Left lung (tissue), 10 donors: ENCODE results near the gene KRT38. TPM values are rescaled to one million over a fixed set of nuclear protein-coding genes. Genes with fewer than 3 reads are reported as not detected.

Experiments
- ATAC-seq: fragments of 200-7000 bp; cut with Tn5 transposase; one replicate; pipeline ENCODE4 v1.9.1; 2020; ENCODE audit warnings: moderate library complexity
- DNase-seq, 4 donors: peaks; one replicate each; pipeline ENCODE4 v3.0.0-alpha.2; 2013 to 2020
- H3K27ac ChIP-seq, 2 donors: fragments of 200-600 bp; sonication (generic) in 1 of 2; one replicate each; pipeline versions ENCODE4 v1.5.0 to v1.8.0; 2020 to 2021
- H3K27me3 ChIP-seq, 2 donors: fragments of 200-600 bp; sonication (generic) in 1 of 2; one replicate each; pipeline versions ENCODE4 v1.5.0 to v1.8.0; 2020 to 2021
- H3K36me3 ChIP-seq, 2 donors: fragments of 200-600 bp; sonication (generic) in 1 of 2; one replicate each; pipeline versions ENCODE4 v1.5.0 to v1.8.0; 2020 to 2021
- H3K4me1 ChIP-seq, 2 donors: fragments of 200-600 bp; one replicate each; pipeline ENCODE4 v1.8.0; 2021
- H3K4me3 ChIP-seq, 2 donors: fragments of 200-600 bp; sonication (generic) in 1 of 2; one replicate each; pipeline versions ENCODE4 v1.5.0 to v1.8.0; 2020 to 2021; ENCODE audit warnings: mild to moderate bottlenecking in 1 of 2
- H3K9me3 ChIP-seq, 2 donors: fragments of 200-600 bp; sonication (generic) in 1 of 2; one replicate each; pipeline versions ENCODE4 v1.5.0 to v1.8.0; 2020 to 2021
- intact Hi-C, 2 donors: fragments of 100-400 bp; cut with DNase I; formaldehyde crosslinking; loops; one replicate each; pipeline versions ENCODE4 v1.11.2 to v1.14.2; 2022
- polyA plus RNA-seq, 6 donors: library from polyadenylated mRNA; unstranded; fragments of 120-200 nt; gene quantifications; one replicate each; pipeline ENCODE4 v1.2.1, GENCODE V29; 2013; ENCODE audit not compliant: insufficient read length in 6 of 6
- total RNA-seq, 2 donors: library from RNA; stranded (reverse); fragmentation: NEBNext Ultra II Directional; extraction: Animal tissue kit (Norgen Biotek cat#: 25700); gene quantifications; one replicate each; pipeline ENCODE4 v1.2.1, GENCODE V29; 2021
- TF ChIP-seq, protein P1 (sequence below), 2 donors: fragments of 200-600 bp; sonication (generic) in 1 of 2; IDR thresholded peaks; one replicate each; pipeline versions ENCODE4 v1.5.0 to v1.8.0; 2021; ENCODE audit warnings: antibody characterized with exemption in 2 of 2
- donor health status: DM: no; HTN: yes; CAD: no.
- donor health status: DM: no; HTN: no; CAD: no.

Gene KRT38
- total and polyA plus RNA-seq, 8 donors: not detected

- intact Hi-C loops: no loop called here
- Histone ChIP-seq H3K4me3 (no peak overlapping the region), H3K36me3 (no peaks in the 10 kb centered on the region), H3K9me3 (peaks cover 0 to 12% of the 10 kb centered on the region in 2 donors), H3K27me3 (no peaks in the 10 kb centered on the region), H3K27ac (no peak overlapping the region), H3K4me1 (no peaks in the 10 kb centered on the region)
- TF ChIP-seq, protein P1, sequence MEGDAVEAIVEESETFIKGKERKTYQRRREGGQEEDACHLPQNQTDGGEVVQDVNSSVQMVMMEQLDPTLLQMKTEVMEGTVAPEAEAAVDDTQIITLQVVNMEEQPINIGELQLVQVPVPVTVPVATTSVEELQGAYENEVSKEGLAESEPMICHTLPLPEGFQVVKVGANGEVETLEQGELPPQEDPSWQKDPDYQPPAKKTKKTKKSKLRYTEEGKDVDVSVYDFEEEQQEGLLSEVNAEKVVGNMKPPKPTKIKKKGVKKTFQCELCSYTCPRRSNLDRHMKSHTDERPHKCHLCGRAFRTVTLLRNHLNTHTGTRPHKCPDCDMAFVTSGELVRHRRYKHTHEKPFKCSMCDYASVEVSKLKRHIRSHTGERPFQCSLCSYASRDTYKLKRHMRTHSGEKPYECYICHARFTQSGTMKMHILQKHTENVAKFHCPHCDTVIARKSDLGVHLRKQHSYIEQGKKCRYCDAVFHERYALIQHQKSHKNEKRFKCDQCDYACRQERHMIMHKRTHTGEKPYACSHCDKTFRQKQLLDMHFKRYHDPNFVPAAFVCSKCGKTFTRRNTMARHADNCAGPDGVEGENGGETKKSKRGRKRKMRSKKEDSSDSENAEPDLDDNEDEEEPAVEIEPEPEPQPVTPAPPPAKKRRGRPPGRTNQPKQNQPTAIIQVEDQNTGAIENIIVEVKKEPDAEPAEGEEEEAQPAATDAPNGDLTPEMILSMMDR (IDR thresholded peaks at IDR 0.05): no peak
- no peak for DNase-seq
- no peak for ATAC-seq
Observed at GRCh38 chr17:41390411-41390938, 50.3 kb downstream of the KRT38 start.

DNA sequence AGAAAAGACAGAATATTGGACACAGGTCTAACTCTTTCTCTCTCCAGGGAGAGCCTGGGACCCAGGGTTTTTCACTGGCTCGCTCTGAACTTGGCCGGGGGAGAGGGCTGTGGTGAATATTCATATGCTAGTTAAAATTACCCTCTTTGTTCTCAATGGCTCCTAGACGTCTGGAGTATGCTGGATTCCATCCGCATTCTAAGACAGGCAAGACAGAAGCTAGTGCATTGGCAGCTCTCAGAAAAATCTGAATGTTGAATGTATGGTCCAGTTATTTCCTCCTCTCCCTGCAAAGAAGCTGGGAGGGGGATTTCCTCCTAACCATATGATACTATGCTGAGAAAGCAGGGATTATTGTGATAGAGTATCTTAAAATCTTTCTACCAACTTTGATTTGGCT, 53.1 kb downstream of the KRT38 start:
- Histone ChIP-seq H3K36me3 (no peaks in the 10 kb centered on the region), H3K27ac (no peak overlapping the region), H3K27me3 (no peaks in the 10 kb centered on the region), H3K4me3 (no peak overlapping the region), H3K9me3 (peaks cover 0 to 12% of the 10 kb centered on the region in 2 donors), H3K4me1 (no peaks in the 10 kb centered on the region)
- intact Hi-C loops: no loop called here
- TF ChIP-seq, protein P1 (IDR thresholded peaks at IDR 0.05): no peak
- ATAC-seq (no peak), DNase-seq (no peak)

DNA sequence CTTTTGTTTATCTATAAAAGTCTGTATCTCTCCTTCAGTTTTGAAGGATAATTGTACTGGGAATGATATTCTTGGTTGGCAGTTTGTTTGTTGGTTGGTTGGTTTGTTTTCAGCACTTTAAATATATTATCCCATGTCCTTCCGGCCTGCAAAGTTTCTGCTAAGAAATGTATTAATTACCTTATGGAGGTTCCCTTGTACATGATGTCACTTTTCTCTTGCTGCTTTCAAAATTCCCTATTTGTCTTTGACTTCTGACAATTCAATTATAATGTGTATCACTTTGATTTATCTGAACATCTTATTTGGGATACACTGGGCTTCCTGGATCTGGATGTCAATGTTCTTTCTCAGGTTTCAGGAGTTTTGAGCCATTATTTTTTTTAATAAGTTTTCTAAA, 54.6 kb downstream of the KRT38 start:
- no peaks in the 10 kb centered on the region for H3K4me1 ChIP-seq
- TF ChIP-seq, protein P1 (IDR thresholded peaks at IDR 0.05): no peak
- H3K36me3 ChIP-seq: no peaks in the 10 kb centered on the region
- ATAC-seq: no peak
- intact Hi-C loops: no loop called here
- H3K4me3 ChIP-seq: no peak overlapping the region
- H3K27me3 ChIP-seq: peaks cover 0 to 5% of the 10 kb centered on the region in 2 donors
- H3K27ac ChIP-seq: no peak overlapping the region
- no peak for DNase-seq
- peaks cover 0 to 12% of the 10 kb centered on the region in 2 donors for H3K9me3 ChIP-seq

Other genes with a start within 250 kb of the KRT38 start
- not detected for gene KRTAP9-2, start 214.3 kb downstream of the KRT38 start, total RNA-seq
- not detected for gene KRTAP9-2, start 214.3 kb downstream of the KRT38 start, polyA plus RNA-seq
- not detected for gene KRTAP9-3, start 208.5 kb downstream of the KRT38 start, total RNA-seq
- not detected for gene KRTAP9-3, start 208.5 kb downstream of the KRT38 start, polyA plus RNA-seq
- not detected for gene KRTAP9-8, start 203.0 kb downstream of the KRT38 start, total RNA-seq
- not detected for gene KRTAP9-8, start 203.0 kb downstream of the KRT38 start, polyA plus RNA-seq
- not detected for gene KRTAP9-4, start 191.3 kb downstream of the KRT38 start, total RNA-seq
- gene KRTAP9-4, start 191.3 kb downstream of the KRT38 start, polyA plus RNA-seq: not detected
- not detected for gene KRTAP9-9, start 185.6 kb downstream of the KRT38 start, total RNA-seq
- not detected for gene KRTAP9-9, start 185.6 kb downstream of the KRT38 start, polyA plus RNA-seq
- not detected for gene KRTAP9-6, start 175.6 kb downstream of the KRT38 start, total RNA-seq
- under 1 TPM in 3 of 6 donors, not detected in 3; 0.13 to 0.25 (median 0.23) TPM for gene KRTAP9-6, start 175.6 kb downstream of the KRT38 start, polyA plus RNA-seq
- gene KRTAP9-7, start 165.3 kb downstream of the KRT38 start, total RNA-seq: not detected
- not detected for gene KRTAP9-7, start 165.3 kb downstream of the KRT38 start, polyA plus RNA-seq
- gene KRTAP29-1, start 138.1 kb downstream of the KRT38 start, total RNA-seq: not detected
- not detected for gene KRTAP29-1, start 138.1 kb downstream of the KRT38 start, polyA plus RNA-seq
- not detected for gene KRTAP16-1, start 131.7 kb downstream of the KRT38 start, total RNA-seq
- gene KRTAP16-1, start 131.7 kb downstream of the KRT38 start, polyA plus RNA-seq: not detected
- gene KRTAP17-1, start 125.3 kb downstream of the KRT38 start, total RNA-seq: not detected
- gene KRTAP17-1, start 125.3 kb downstream of the KRT38 start, polyA plus RNA-seq: not detected
- not detected for gene KRT33A, start 90.2 kb downstream of the KRT38 start, total RNA-seq
- not detected for gene KRT33A, start 90.2 kb downstream of the KRT38 start, polyA plus RNA-seq
- not detected for gene KRT33B, start 71.2 kb downstream of the KRT38 start, total RNA-seq
- not detected for gene KRT33B, start 71.2 kb downstream of the KRT38 start, polyA plus RNA-seq
- gene KRT34, start 58.7 kb downstream of the KRT38 start, total RNA-seq: not detected
- not detected for gene KRT34, start 58.7 kb downstream of the KRT38 start, polyA plus RNA-seq
- not detected for gene KRT31, start 43.4 kb downstream of the KRT38 start, total RNA-seq
- gene KRT31, start 43.4 kb downstream of the KRT38 start, polyA plus RNA-seq: not detected
- not detected for gene KRT37, start 16.4 kb downstream of the KRT38 start, total RNA-seq
- not detected for gene KRT37, start 16.4 kb downstream of the KRT38 start, polyA plus RNA-seq
- gene KRT32, start 26.4 kb upstream of the KRT38 start, total RNA-seq: not detected
- not detected for gene KRT32, start 26.4 kb upstream of the KRT38 start, polyA plus RNA-seq
- gene KRT35, start 40.2 kb upstream of the KRT38 start, total RNA-seq: not detected
- not detected for gene KRT35, start 40.2 kb upstream of the KRT38 start, polyA plus RNA-seq
- not detected for gene KRT36, start 48.9 kb upstream of the KRT38 start, total RNA-seq
- gene KRT36, start 48.9 kb upstream of the KRT38 start, polyA plus RNA-seq: not detected
- 10 to 100 TPM; 10.8 to 29.1 TPM for gene KRT13, start 64.6 kb upstream of the KRT38 start, total RNA-seq
- gene KRT13, start 64.6 kb upstream of the KRT38 start, polyA plus RNA-seq: under 1 TPM in 4 of 6 donors, not detected in 2; 0.17 to 0.49 (median 0.34) TPM
- 10 to 100 TPM; 23.8 to 27.8 TPM for gene KRT15, start 77.9 kb upstream of the KRT38 start, total RNA-seq
- 1 to 10 TPM; 1.3 to 2.7 (median 2.1) TPM for gene KRT15, start 77.9 kb upstream of the KRT38 start, polyA plus RNA-seq
- gene KRT19, start 87.3 kb upstream of the KRT38 start, total RNA-seq: 1,000 to 10,000 TPM in 1 of 2 donors, 100 to 1,000 TPM in 1; 692 to 1,142 TPM
- gene KRT19, start 87.3 kb upstream of the KRT38 start, polyA plus RNA-seq: 100 to 1,000 TPM; 125 to 171 (median 133) TPM
- gene KRT9, start 131.1 kb upstream of the KRT38 start, total RNA-seq: not detected
- not detected for gene KRT9, start 131.1 kb upstream of the KRT38 start, polyA plus RNA-seq
- gene KRT14, start 145.9 kb upstream of the KRT38 start, total RNA-seq: 1 to 10 TPM in 1 of 2 donors, not detected in 1; 1.5 TPM
- 1 to 10 TPM in 4 of 6 donors, under 1 TPM in 2; 0.35 to 2.0 (median 1.2) TPM for gene KRT14, start 145.9 kb upstream of the KRT38 start, polyA plus RNA-seq
- gene KRT16, start 171.8 kb upstream of the KRT38 start, total RNA-seq: 1 to 10 TPM in 1 of 2 donors, under 1 TPM in 1; 0.65 to 1.0 TPM
- not detected for gene KRT16, start 171.8 kb upstream of the KRT38 start, polyA plus RNA-seq
- 10 to 100 TPM; 14.2 to 85.6 TPM for gene KRT17, start 183.6 kb upstream of the KRT38 start, total RNA-seq
- gene KRT17, start 183.6 kb upstream of the KRT38 start, polyA plus RNA-seq: 10 to 100 TPM in 1 of 6 donors, 1 to 10 TPM in 5; 4.1 to 28.1 (median 5.0) TPM
- 100 to 1,000 TPM; 728 to 773 TPM for gene EIF1, start 247.9 kb upstream of the KRT38 start, total RNA-seq
- gene EIF1, start 247.9 kb upstream of the KRT38 start, polyA plus RNA-seq: 100 to 1,000 TPM; 697 to 782 (median 720) TPM